ENCODE data around the gene C11orf68. TPM values are rescaled to one million over a fixed set of nuclear protein-coding genes. Genes with fewer than 3 reads are reported as not detected.

The C11orf68 gene
- total and polyA plus RNA-seq, 9 of the 15 experiments (the other 6 are each of a cell fraction or from before 2014, with no cell fraction given): 3.6 to 35.9 (median 12.8) TPM

DNA sequence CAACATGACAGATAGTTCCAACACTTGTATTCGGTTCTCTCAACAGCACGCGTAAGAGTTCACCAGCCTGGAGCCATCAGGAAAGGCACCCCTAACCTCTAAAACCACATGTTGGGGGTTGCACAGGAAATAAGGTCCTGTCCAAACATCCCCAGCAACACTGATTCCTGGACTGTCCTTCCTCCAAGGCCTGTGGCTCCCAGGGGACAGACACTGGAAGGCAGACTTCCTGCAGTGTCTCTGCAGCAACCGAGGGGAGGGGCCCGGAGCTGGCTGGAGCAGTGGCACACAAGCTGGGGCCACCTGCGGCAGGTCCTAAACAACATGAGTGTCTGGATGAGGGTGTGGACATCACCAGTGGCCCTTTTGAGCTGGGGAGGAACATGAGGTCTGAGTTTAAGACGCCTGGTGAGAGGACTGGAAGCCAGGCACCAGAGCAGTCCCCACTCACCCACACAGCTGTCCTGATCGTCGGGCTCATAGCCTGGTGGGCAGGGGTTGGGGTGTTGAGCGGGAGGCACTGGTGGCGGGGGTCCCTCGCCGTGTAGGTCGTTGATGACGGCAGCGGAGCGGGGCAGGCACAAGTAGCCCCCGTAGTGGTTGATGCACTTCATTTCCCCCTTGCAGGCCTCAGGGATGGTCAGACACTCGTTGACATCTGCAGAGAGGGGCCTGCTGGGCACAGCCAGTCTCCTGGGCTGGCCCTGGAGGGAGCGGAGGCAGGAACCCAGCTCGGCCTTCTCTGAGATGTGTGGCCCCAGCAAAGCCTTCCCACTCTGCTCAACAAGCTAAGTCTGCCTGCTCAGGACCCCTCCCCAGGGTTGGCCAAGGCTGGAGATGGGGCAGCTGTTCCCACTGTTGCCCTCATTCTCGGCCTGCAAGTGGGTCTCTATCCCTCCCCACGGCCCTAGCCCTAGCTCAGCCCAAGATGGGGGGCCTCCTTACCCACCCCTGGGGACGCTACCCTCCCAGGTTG lies 47.9 kb downstream of the C11orf68 start:
- peaks cover 22% of the 10 kb centered on the region; the same call in 2 of the 3 replicates for H3K36me3 ChIP-seq (ENCODE audit: control insufficient read depth, insufficient read depth, low read length)
- peaks cover 23 to 62% of the 10 kb centered on the region in 2 experiments for H3K4me1 ChIP-seq (replicated peaks in 1 of 2; ENCODE audit: control insufficient read depth in 2 of 2, insufficient read depth in 2 of 2, low read length in 2 of 2)
- H3K9me3 ChIP-seq (replicated peaks; ENCODE audit: control insufficient read depth, insufficient read depth, low read depth, low read length): no peaks in the 10 kb centered on the region
- in situ Hi-C loops (cut with MboI) (no loop called here), intact Hi-C loops (cut with micrococcal nuclease) (no loop called here)
- no peak overlapping the region for H3K4me2 ChIP-seq (ENCODE audit: insufficient read depth, low read length)
- no peak for ATAC-seq
- no peaks in the 10 kb centered on the region for H4K20me1 ChIP-seq (replicated peaks; ENCODE audit: control insufficient read depth, insufficient read depth, low read length)
- H3K9me1 ChIP-seq (ENCODE audit: control insufficient read depth, insufficient read depth, low read length): no peaks in the 10 kb centered on the region
- no peak for TF ChIP-seq JUNB (CRISPR knock-in tag; conservative IDR thresholded peaks at IDR 0.05)
- peak; percentile 60; the same call in 1 of the 2 replicates for TF ChIP-seq ZBTB1 (CRISPR knock-in tag; IDR thresholded peaks at IDR 0.05; ENCODE audit: borderline replicate concordance, low read depth)
- TF ChIP-seq ZNF445 (CRISPR knock-in tag; IDR thresholded peaks at IDR 0.05; ENCODE audit: low read depth): no peak
- TF ChIP-seq SMARCA4 (IDR thresholded peaks at IDR 0.05): no peak
- TF ChIP-seq NFXL1 (CRISPR knock-in tag; IDR thresholded peaks at IDR 0.05): no peak
- TF ChIP-seq, protein P1, sequence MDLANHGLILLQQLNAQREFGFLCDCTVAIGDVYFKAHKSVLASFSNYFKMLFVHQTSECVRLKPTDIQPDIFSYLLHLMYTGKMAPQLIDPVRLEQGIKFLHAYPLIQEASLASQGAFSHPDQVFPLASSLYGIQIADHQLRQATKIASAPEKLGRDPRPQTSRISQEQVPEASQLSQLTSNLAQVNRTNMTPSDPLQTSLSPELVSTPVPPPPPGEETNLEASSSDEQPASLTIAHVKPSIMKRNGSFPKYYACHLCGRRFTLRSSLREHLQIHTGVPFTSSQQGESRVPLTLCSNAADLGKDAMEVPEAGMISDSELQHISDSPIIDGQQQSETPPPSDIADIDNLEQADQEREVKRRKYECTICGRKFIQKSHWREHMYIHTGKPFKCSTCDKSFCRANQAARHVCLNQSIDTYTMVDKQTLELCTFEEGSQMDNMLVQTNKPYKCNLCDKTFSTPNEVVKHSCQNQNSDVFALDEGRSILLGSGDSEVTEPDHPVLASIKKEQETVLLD (IDR thresholded peaks at IDR 0.05): no peak
- TF ChIP-seq NR3C1 (CRISPR knock-in tag; IDR thresholded peaks at IDR 0.05): no peak
- TF ChIP-seq POLR2G (IDR thresholded peaks at IDR 0.05; ENCODE audit: low read depth, low read length): peak; percentile 45; the same call in 1 of the 2 replicates
- TF ChIP-seq RBM22 (IDR thresholded peaks at IDR 0.05; ENCODE audit: low read depth, low read length, poor library complexity, severe bottlenecking): peak; percentile 87
- no peaks in the 10 kb centered on the region for H3K79me2 ChIP-seq (ENCODE audit: control insufficient read depth, insufficient read depth, low read length)
- no TSS peak for BruUV-seq (replicated peaks)
- ChIA-PET POLR2A (interaction anchor here (0.6 to 8.2 kb wide), 10 partner anchors 8 to 160 kb away, joined by 3 to 151 read pairs (median 4); partner anchors contain the start of genes CCDC85B, CFL1, CTSW and FIBP), CTCF (ENCODE audit: low intra/inter-chr PET ratio) (no interaction called here)
- 62% methylated on average over 21 of the region's 24 CpGs for WGBS (ENCODE audit: insufficient coverage, low coverage, missing lambda C conversion rate)
- DNase-seq (ENCODE audit: extremely low read depth in 1 of 4, low spot score in 3 of 4): no peak
- H3K27ac ChIP-seq (ENCODE audit: extremely low read depth, low read depth, low read length): no peak overlapping the region; the same call in 2 of the 3 replicates
- H3K4me3 ChIP-seq: no peak overlapping the region
- no peak for FAIRE-seq
- H3K9ac ChIP-seq (ENCODE audit: insufficient read depth in 1 of 2, low read depth in 2 of 2, low read length in 2 of 2): peak overlapping the region in 1 of 2 experiments; percentile 81; a peak in 2 of 4 replicates
- H2AFZ ChIP-seq (ENCODE audit: low read depth, low read length): 0 out of 2 replicates have a peak overlapping the region, but pooled peaks have one; percentile 24
- H3K27me3 ChIP-seq (ENCODE audit: control insufficient read depth in 2 of 2, insufficient read depth in 2 of 2, low read length in 2 of 2): no peaks in the 10 kb centered on the region
